HG02938 (cell line): Measurements from ENCODE around the gene UPF1.

Experiments
- ATAC-seq: cut with Tn5 transposase; IDR thresholded peaks from one replicate; pipeline ENCODE4 v1.9.1; 2021; ENCODE audit warnings: mild to moderate bottlenecking, moderate library complexity; ENCODE audit not compliant: unreplicated experiment

The UPF1 gene

GRCh38 chr19:18853755-18854427 lies 22.1 kb downstream of the UPF1 start:
- no peak for ATAC-seq

GRCh38 chr19:18854982-18855381 lies 23.2 kb downstream of the UPF1 start:
- ATAC-seq: no peak

- ATAC-seq: no peak
These were observed 24.1 kb downstream of the UPF1 start for GRCh38 chr19:18855647-18856384.

DNA sequence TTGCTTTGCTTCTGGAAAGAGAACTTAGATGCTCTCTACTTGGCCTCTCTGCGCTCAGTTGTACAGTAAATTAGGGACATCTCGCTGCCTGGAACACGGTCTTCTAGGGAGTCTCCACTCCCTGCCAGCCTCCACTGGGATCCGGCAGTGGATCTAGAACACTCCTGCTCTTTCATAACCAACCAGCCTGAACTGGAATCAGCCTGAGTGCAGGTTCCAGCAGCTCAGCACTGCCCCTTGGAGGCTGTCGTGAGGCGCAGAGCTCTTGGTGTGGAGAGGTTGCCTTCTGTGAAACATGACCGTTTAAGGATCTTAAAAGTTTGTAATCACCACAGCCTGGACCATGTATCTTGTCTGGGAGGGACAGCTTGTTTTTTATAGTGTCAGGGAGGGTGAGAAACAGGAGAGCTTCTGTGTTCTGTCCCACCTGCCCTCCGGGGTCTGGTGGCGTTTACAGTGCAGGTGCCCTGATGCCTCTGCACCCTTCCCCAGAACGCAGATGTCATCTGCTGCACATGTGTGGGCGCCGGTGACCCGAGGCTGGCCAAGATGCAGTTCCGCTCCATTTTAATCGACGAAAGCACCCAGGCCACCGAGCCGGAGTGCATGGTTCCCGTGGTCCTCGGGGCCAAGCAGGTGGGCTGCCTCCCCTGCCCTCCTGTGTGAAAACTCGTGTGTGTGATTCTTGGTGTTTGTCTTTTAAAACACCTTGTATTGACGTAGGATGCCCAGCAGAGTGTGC lies 24.8 kb downstream of the UPF1 start:
- ATAC-seq: no peak

DNA sequence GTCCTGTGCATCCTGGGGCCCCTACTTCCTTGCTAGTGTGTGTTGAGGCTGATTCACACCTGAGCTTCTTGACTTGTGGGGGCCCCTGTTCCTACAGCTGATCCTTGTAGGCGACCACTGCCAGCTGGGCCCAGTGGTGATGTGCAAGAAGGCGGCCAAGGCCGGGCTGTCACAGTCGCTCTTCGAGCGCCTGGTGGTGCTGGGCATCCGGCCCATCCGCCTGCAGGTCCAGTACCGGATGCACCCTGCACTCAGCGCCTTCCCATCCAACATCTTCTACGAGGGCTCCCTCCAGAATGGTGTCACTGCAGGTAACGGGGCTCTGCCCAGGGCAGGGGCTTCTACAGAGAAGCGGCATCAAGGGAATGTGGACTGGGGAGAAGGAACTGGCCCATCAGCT lies 25.5 kb downstream of the UPF1 start:
- ATAC-seq: no peak

- no peak for ATAC-seq
These were observed 27.3 kb downstream of the UPF1 start for GRCh38 chr19:18858906-18859646.

DNA sequence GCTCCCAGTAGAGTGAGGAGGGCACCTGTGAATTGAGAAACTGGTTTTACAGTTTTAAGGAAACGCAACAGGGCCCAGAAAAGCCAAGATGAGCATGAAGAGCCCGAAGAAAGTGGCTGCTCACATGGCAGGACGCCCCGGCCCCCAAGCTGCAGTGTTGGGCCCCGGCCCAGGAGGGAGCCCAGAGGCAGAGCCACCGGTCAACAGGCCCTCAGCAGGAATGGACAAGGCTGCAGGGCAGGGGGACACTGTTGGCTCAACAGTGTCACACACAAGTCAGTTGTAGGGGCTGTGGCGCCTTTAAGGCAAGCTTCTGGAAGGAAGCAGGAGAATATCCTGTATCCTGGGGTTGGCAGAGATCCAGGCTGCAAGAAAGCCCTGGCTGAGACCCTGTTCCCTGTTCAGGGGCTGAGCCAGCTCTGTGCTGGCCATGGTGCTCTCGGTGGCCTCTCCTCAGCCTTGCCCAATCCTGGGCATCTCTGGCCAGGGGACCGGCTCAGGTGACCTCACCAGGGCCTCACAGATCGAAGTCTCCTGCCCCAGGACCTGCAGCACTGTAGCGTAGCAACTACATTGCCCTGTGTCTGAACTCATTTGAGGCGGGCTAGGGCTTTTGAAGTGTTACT lies 28.0 kb downstream of the UPF1 start:
- ATAC-seq: no peak

DNA sequence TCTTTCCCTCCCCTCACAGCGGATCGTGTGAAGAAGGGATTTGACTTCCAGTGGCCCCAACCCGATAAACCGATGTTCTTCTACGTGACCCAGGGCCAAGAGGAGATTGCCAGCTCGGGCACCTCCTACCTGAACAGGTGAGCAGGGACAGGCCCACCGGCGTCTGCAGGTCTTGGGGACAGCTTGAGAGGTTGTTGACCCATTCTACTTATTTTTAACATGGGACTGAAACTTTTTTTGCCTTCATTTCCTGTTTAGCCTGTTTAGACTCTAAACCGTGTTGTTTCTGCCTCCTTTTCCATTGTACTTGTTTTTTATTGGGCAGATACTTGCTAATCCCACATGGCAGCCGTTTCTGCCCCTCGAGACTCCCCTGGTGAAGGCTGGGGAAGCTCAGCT lies 28.5 kb downstream of the UPF1 start:
- ATAC-seq: no peak

DNA sequence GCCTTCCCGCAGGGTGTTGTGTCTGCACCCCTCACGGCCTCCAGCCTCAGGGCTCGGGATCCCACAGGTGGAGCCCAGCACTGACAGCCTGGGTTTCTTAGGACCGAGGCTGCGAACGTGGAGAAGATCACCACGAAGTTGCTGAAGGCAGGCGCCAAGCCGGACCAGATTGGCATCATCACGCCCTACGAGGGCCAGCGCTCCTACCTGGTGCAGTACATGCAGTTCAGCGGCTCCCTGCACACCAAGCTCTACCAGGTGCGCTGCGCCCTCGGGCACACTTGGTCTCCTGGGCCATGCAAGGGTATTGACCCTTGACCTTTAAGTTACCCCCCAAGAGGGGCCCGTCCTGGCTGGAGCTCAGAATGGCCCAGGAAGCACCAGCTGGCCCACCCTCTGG lies 29.0 kb downstream of the UPF1 start:
- no peak for ATAC-seq

- no peak for ATAC-seq
These were observed 29.5 kb downstream of the UPF1 start for GRCh38 chr19:18861235-18861634.

- no peak for ATAC-seq
These were observed 30.2 kb downstream of the UPF1 start for GRCh38 chr19:18861917-18862316.

- ATAC-seq: no peak
These were observed 31.4 kb downstream of the UPF1 start for GRCh38 chr19:18862976-18863842.

DNA sequence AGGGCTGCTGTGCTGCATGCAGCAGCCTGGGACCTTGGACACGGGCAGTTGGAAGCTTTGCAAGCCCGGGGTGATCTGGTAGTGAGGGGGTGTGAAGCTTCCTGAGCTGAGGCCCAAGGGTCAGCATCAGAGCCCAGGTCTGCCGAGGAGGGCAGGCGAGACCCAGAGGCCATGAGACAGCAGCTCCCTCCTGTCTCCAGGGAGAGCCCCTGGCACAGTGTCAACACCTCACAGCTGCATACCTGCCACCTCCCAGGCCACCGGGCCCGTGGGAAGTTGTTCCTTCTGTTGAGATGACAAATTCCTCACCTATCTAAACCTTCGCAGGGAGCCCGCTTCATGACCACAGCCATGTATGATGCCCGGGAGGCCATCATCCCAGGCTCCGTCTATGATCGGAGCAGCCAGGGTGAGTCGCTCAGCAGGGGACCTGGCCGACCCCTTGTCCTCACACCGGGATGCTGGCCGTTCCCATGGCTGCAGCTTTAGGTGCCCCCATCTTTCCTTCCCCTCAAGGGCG lies 32.1 kb downstream of the UPF1 start:
- no peak for ATAC-seq

DNA sequence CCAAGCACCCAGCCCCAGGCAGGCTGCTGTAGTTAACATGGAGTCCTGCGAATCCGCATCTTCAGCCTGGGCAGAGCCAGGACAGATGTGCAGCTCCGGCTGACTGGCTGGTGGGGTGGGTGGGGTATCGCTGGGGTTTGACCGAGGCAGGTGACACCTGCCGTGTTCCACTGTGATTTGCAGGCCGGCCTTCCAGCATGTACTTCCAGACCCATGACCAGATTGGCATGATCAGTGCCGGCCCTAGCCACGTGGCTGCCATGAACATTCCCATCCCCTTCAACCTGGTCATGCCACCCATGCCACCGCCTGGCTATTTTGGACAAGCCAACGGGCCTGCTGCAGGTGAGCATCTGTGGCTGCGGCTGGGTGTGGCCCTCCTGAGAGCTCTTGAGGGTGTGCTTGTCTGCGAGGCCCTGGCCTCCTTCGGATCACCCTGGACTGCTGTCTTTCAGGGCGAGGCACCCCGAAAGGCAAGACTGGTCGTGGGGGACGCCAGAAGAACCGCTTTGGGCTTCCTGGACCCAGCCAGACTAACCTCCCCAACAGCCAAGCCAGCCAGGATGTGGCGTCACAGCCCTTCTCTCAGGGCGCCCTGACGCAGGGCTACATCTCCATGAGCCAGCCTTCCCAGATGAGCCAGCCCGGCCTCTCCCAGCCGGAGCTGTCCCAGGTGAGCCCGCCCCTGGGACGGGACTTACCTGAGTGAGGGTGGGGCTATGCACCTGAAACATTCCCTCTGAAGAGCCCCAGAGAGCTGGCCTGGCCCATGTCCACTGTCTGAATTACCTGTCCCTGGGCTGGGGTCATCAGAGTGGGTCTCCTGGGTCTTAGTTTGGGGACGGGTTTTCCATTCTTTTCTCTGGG lies 33.6 kb downstream of the UPF1 start:
- ATAC-seq: no peak

DNA sequence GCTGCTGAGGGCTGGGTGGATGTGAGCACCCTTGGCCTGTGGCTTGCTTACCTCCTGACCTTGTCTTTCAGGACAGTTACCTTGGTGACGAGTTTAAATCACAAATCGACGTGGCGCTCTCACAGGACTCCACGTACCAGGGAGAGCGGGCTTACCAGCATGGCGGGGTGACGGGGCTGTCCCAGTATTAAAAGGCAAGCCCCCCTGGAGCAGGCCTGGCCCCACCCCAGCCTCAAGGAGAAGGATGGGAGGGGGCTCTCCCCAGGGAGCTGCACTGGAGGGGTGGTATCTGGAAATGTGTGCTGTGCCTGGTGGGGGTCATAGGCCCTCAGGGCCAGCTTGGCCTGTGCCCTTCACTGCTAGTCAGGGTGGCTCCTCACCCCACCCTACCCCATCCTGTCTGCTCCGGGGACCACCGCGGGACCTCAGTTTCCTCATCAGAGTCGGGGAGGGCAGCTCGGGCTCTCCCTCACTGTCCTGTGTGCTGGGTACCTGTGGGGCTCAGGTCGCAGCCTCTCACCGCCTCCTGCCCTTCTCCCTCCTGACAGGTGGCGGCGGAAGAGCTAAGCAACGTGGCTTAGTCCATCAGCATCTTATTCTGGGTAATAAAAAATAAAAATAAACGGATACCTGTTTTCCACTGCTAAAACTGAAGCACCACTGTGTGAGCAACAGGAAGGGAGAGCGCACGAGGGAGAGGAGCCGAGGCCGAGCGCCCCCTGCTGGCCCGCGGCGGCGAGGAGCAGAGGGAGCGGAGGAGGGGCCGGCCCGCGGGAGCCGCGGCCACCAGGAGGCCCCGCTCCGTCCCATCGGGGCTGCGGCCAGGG lies 34.4 kb downstream of the UPF1 start:
- ATAC-seq: no peak

GRCh38 chr19:18866800-18867123 lies 35.0 kb downstream of the UPF1 start:
- ATAC-seq: no peak

DNA sequence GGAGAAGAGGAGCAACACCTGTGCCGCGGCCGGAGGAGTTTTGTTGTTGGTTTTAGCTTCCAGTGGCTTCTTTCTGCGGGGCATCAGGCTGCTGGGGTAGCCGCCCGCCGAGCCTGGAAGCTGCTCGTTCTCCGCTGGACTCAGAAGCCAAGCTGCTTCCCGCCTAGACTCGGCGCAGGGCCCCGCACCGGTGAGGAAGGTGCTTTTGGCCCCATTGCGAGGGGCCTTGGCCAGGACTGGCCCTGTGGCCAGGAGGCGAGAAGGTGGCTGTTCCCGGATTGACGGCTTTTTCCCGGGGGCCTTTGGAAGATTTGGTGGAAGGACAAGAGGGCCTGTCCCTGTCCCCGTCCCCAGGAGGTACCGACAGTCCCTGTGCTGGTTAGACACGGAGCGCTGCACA lies 35.4 kb downstream of the UPF1 start:
- no peak for ATAC-seq

- no peak for ATAC-seq
These were observed 36.0 kb downstream of the UPF1 start for GRCh38 chr19:18867751-18868150.
